AG04450 (cell line): ENCODE data around the gene SBK1. TPM values are rescaled to one million over a fixed set of nuclear protein-coding genes. Genes with fewer than 3 reads are reported as not detected.

ENCODE experiments used
- CTCF ChIA-PET: fragments of 300-600, 350-600 bp; formaldehyde crosslinking; extraction: SDS; loops from one replicate; lab custom pipeline; 2022; ENCODE audit warnings: antibody characterized with exemption, inconsistent platforms; lab: Charles Lee
- POLR2A ChIA-PET: fragments of 350-600 bp; formaldehyde crosslinking; extraction: SDS; loops from one replicate; lab custom pipeline; 2021; ENCODE audit warnings: antibody characterized with exemption, inconsistent platforms; lab: Yijun Ruan, JAX
- DNase-seq: peaks from one replicate; pipeline ENCODE4 v3.0.0-alpha.2; 2011; ENCODE audit warnings: low read depth, low spot score
- H3K27ac ChIP-seq: one replicate; pipeline ENCODE4 v1.5.1; 2012; ENCODE audit warnings: low read depth, low read length, control low read depth
- H3K27me3 ChIP-seq: one replicate; pipeline ENCODE4 v1.6.0; 2012; ENCODE audit warnings: low read length; ENCODE audit not compliant: control insufficient read depth, insufficient read depth
- H3K4me3 ChIP-seq: 2 replicates; pipeline ENCODE4 v1.5.1; 2011; ENCODE audit warnings: mild to moderate bottlenecking, low read depth, low read length, control low read depth
- H3K9me3 ChIP-seq: 2 replicates; pipeline ENCODE4 v1.5.1; 2012; ENCODE audit warnings: low read length; ENCODE audit not compliant: control insufficient read depth, insufficient read depth
- polyA plus RNA-seq: library from polyadenylated mRNA; depleted of rRNA; stranded (reverse); fragments of >200 nt; gene quantifications from 2 replicates; pipeline ENCODE4 v1.2.3, GENCODE V29; 2011
- TF ChIP-seq, protein P1 (sequence below): IDR thresholded peaks from 2 replicates; pipeline ENCODE4 v1.5.1; 2011; ENCODE audit warnings: low read depth, low read length, control low read depth, inconsistent platforms

The SBK1 gene
- polyA plus RNA-seq, 1 experiment: 0.02 TPM

DNA sequence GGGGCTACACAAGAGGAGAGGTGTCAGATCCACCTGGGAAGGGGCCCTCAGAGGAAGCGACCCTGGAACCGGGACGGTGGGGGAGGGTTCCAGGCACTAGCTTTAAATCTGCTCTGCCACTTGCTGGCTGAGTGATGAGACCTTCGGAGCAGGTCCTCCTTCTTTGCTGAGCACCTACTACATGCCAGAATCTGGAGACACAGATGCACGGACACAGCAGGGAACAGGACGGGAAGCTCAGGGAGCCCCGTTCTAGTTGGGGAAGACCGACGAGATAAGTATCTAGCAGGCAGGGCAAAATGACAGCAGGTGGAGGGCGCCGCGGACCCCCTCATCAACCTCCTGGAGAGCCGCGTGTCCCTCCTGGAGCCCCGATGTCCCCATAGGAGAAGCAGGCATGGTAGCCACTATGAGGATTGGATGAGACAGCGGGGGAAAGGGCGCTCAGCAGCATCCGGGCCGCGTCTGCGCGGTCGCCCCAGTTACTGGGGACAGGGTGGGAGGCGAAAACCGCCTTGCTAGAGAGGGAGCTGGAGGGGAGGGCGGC is 27.2 kb downstream of the SBK1 start:
- POLR2A ChIA-PET: no interaction called here
- CTCF ChIA-PET: interaction anchor here (1.1 to 5.3 kb wide), 3 partner anchors 12 to 42 kb away, joined by 3 to 77 read pairs (median 3); no protein-coding TSS in a partner anchor
- Histone ChIP-seq H3K27ac (no peak overlapping the region), H3K9me3 (no peaks in the 10 kb centered on the region), H3K4me3 (no peak overlapping the region), H3K27me3 (no peaks in the 10 kb centered on the region)
- no peak for DNase-seq
- TF ChIP-seq, protein P1, sequence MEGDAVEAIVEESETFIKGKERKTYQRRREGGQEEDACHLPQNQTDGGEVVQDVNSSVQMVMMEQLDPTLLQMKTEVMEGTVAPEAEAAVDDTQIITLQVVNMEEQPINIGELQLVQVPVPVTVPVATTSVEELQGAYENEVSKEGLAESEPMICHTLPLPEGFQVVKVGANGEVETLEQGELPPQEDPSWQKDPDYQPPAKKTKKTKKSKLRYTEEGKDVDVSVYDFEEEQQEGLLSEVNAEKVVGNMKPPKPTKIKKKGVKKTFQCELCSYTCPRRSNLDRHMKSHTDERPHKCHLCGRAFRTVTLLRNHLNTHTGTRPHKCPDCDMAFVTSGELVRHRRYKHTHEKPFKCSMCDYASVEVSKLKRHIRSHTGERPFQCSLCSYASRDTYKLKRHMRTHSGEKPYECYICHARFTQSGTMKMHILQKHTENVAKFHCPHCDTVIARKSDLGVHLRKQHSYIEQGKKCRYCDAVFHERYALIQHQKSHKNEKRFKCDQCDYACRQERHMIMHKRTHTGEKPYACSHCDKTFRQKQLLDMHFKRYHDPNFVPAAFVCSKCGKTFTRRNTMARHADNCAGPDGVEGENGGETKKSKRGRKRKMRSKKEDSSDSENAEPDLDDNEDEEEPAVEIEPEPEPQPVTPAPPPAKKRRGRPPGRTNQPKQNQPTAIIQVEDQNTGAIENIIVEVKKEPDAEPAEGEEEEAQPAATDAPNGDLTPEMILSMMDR: no peak

DNA sequence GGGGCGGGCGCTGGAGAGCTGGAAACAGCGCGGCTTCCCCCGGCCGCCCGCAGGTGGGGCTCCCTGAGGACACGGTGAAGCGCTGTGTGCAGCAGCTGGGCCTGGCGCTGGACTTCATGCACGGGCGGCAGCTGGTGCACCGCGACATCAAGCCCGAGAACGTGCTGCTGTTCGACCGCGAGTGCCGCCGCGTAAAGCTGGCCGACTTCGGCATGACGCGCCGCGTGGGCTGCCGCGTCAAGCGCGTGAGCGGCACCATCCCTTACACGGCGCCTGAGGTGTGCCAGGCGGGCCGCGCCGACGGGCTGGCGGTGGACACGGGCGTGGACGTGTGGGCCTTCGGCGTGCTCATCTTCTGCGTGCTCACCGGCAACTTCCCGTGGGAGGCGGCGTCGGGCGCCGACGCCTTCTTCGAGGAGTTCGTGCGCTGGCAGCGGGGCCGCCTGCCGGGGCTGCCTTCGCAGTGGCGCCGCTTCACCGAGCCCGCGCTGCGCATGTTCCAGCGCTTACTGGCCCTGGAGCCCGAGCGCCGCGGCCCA is 27.8 kb downstream of the SBK1 start:
- DNase-seq: no peak
- H3K27me3 ChIP-seq: no peaks in the 10 kb centered on the region
- H3K4me3 ChIP-seq: no peak overlapping the region
- ChIA-PET POLR2A (no interaction called here), CTCF (interaction anchor here (1.1 to 5.3 kb wide), 3 partner anchors 12 to 43 kb away, joined by 3 to 77 read pairs (median 3); no protein-coding TSS in a partner anchor)
- no peaks in the 10 kb centered on the region for H3K9me3 ChIP-seq
- TF ChIP-seq, protein P1: no peak
- no peak overlapping the region for H3K27ac ChIP-seq

DNA sequence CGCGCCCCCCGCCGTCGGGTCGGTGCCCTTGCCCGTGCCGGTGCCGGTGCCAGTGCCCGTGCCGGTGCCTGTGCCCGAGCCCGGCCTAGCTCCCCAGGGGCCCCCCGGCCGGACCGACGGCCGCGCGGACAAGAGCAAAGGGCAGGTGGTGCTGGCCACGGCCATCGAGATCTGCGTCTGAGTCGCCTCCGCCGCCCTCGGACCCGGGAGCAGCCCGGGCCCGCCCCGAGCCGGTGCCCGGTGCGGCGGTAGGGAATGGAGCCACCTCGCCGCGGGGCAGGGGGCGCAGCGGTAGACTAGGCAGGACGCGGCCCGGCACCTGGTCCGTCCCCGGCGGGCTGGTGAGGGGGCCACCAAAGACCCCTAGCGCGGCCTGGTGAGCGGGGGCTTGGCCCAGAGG is 28.4 kb downstream of the SBK1 start:
- no peaks in the 10 kb centered on the region for H3K9me3 ChIP-seq
- H3K4me3 ChIP-seq: no peak overlapping the region
- ChIA-PET CTCF (interaction anchor here (0.9 to 1.4 kb wide), 2 partner anchors 16 to 43 kb away, joined by 4 to 8 read pairs; no protein-coding TSS in a partner anchor), POLR2A (no interaction called here)
- TF ChIP-seq, protein P1: no peak
- no peaks in the 10 kb centered on the region for H3K27me3 ChIP-seq
- H3K27ac ChIP-seq: no peak overlapping the region
- DNase-seq: no peak

DNA sequence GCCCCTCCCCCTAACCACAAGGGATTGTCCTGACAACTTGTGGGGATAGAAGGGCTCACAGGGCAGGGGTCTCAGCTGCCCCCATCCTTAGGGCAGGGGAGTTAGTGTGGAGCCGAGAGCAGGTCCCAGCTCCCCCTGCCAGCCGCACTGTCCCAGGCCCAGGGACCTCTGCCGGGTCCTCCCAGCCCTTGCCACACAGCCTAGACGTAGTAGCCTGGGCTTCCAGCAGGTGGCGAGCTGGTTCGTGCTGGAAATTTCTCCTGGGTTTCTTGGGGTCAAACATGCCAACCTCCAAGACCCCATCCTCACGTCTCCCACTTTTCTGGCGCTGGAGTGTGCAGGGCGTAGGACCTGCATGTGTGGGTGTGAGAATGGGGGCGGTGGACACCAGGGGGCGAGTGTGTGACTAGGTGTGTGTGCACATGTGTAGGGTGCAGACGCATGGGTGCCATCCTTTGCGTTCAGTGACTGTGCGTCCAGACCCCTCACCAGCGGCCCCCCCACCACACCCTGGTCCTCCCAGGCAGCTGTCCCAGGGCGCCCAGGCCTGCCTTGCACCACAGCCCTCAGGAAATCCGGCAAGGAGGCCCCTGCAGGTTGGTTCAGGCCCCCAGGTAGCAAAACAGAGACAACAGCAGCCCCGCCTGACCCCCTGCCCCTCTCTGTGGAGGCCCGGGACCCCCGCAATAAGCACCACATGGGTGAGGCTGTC is 29.5 kb downstream of the SBK1 start:
- DNase-seq: no peak
- ChIA-PET POLR2A (no interaction called here), CTCF (interaction anchor here (0.5 to 1.4 kb wide), 5 partner anchors 9 to 303 kb away, joined by 3 to 8 read pairs (median 4); no protein-coding TSS in a partner anchor)
- no peaks in the 10 kb centered on the region for H3K9me3 ChIP-seq
- H3K27me3 ChIP-seq: no peaks in the 10 kb centered on the region
- TF ChIP-seq, protein P1: peak; percentile 76
- H3K27ac ChIP-seq: no peak overlapping the region
- no peak overlapping the region for H3K4me3 ChIP-seq
